Heart left ventricle (tissue), 16 donors: ENCODE measurements around the gene TSPAN31. TPM values are rescaled to one million over a fixed set of nuclear protein-coding genes. Genes with fewer than 3 reads are reported as not detected.

Source experiments
- ATAC-seq, 4 donors: fragments of 200-7000 bp; cut with Tn5 transposase; one replicate each; pipeline ENCODE4 v1.9.1; 2020 to 2022; ENCODE audit warnings: moderate library complexity in 4 of 4, mild to moderate bottlenecking in 3 of 4, moderate number of reproducible peaks in 1 of 4
- DNase-seq, 5 donors: peaks; one replicate each; pipeline ENCODE4 v3.0.0-alpha.2; 2020
- H3K27ac ChIP-seq, 12 donors: fragments of 200-600 bp; sonication (generic) in 4 of 12; one replicate each; pipeline versions ENCODE4 v1.5.0 to v1.8.0; 2016 to 2022; ENCODE audit warnings: mild to moderate bottlenecking in 2 of 12
- H3K27me3 ChIP-seq, 9 donors: fragments of 200-600 bp; sonication (generic) in 2 of 9; one replicate each; pipeline versions ENCODE4 v1.5.1 to v1.8.0; 2016 to 2022; ENCODE audit warnings: mild to moderate bottlenecking in 3 of 9
- H3K36me3 ChIP-seq, 9 donors: fragments of 200-600 bp; sonication (generic) in 2 of 9; one replicate each; pipeline versions ENCODE4 v1.5.0 to v1.8.0; 2018 to 2022; ENCODE audit warnings: mild to moderate bottlenecking in 2 of 9
- H3K4me1 ChIP-seq, 12 donors: fragments of 200-600 bp; sonication (generic) in 4 of 12; one replicate each; pipeline versions ENCODE4 v1.5.0 to v1.8.0; 2016 to 2022; ENCODE audit warnings: mild to moderate bottlenecking in 3 of 12
- H3K4me3 ChIP-seq, 12 donors: fragments of 200-600 bp; sonication (generic) in 4 of 12; one replicate each; pipeline versions ENCODE4 v1.5.0 to v1.8.0; 2017 to 2022; ENCODE audit warnings: mild to moderate bottlenecking in 9 of 12, moderate library complexity in 4 of 12
- H3K9me3 ChIP-seq, 12 donors: fragments of 200-600 bp; sonication (generic) in 4 of 12; one replicate each; pipeline versions ENCODE4 v1.5.0 to v1.8.0; 2016 to 2022; ENCODE audit warnings: mild to moderate bottlenecking in 1 of 12
- CTCF ChIP-seq, 12 donors: fragments of 200-600 bp; sonication (generic) in 4 of 12; IDR thresholded peaks; one replicate each; pipeline versions ENCODE4 v1.5.0 to v1.8.0; 2018 to 2022; ENCODE audit warnings: antibody characterized with exemption in 12 of 12, mild to moderate bottlenecking in 5 of 12
- POLR2A ChIP-seq, 2 donors: fragments of 450-650 bp; IDR thresholded peaks; one replicate each; pipeline ENCODE4 v1.6.1; 2017; ENCODE audit warnings: antibody characterized with exemption in 2 of 2, mild to moderate bottlenecking in 2 of 2, moderate library complexity in 2 of 2
- WGBS, 4 donors: extraction: QIAGEN DNeasy Blood & Tissue Kit in 2 of 4; methylation state at CpG; one replicate each; pipeline versions ENCODE4 v1.1.5 to v1.1.7; 2013 to 2018; 5-methylcytosine and 5-hydroxymethylcytosine counted together
- intact Hi-C, 10 donors: fragments of 100-400 bp; cut with DNase I; formaldehyde crosslinking; loops; one replicate each; pipeline versions ENCODE4 v1.11.1 to v1.14.2; 2022
- polyA plus RNA-seq, 2 donors: library from polyadenylated mRNA; stranded (reverse); fragments of 200-250 nt; gene quantifications; one replicate each; pipeline ENCODE4 v1.2.3, GENCODE V29; 2013
- total RNA-seq, 9 donors: library from RNA; depleted of rRNA in 2 of 9; stranded (reverse); fragments of >200 nt in 2 of 9; fragmentation: NEBNext Ultra II Directional in 3 of 9; extraction: Animal tissue kit (Norgen Biotek cat#: 25700) in 3 of 9; gene quantifications; one replicate each; pipeline versions ENCODE4 v1.1.0 to v1.2.4, GENCODE V29; 2016 to 2023
- donor health status: ischemic (EF 13 %, LVEDD 7.1; RV severe dilation, severe dysfunction).
- donor health status: healthy with polysubstance abuse.
- donor health status: DM: no; HTN: yes; CAD: no.
- donor health status: DM: no; HTN: no; CAD: no.
- donor health status: ischemic (EF 25% LVEDD 6.9; RV normal size, moderate dysfunction).
- donor health status: ischemic (EF 25% LVEDD 5.7; RV mildly dilated, moderate dysfunction).
- donor health status: healthy.
- donor health status: DM: yes; HTN: yes; CAD: no.
- donor health status: ischemic (EF 35%, LVEDD 5.7; RV mildly dilated, moderate dysfunction).
- donor health status: nonischemic (EF 11% LVEDD 7.7; RV severe dilation, severe dysfunction).
- donor health status: DM: yes; HTN: yes; CAD: no.
- donor health status: PGD.
- donor health status: ischemic (EF 29% LVEDD 5.4; RV normal size, mild dysfunction).
- donor health status: nonischemic (EF 23%, LVEDD 6.1; RV moderate dilation, normal function).

TSPAN31 gene
- total and polyA plus RNA-seq, 11 donors: 27.2 to 59.3 (median 31.4) TPM

GRCh38 chr12:57737467-57738460 lies 7.1 kb upstream of the TSPAN31 start:
- peaks cover 25 to 78% (median 39%) of the 10 kb centered on the region in 9 donors for H3K27me3 ChIP-seq
- WGBS, 4 donors: 3 to 16% (median 9%) methylated on average over 31 to 110 of the region's 110 CpGs
- H3K4me1 ChIP-seq: peaks cover 5 to 65% (median 31%) of the 10 kb centered on the region in 12 donors
- TF ChIP-seq POLR2A (IDR thresholded peaks at IDR 0.05) (no peak), CTCF (IDR thresholded peaks at IDR 0.05) (peak in 5 of 12 donors; percentile 21 to 49 (median 29))
- ATAC-seq (peak in 2 of 4 donors; percentile 1 to 4), DNase-seq (peak in 1 of 5 donors; percentile 21)
- H3K4me3 ChIP-seq: peak overlapping the region; percentile 34 to 58 (median 51)
- peaks cover 0 to 21% (median 0%) of the 10 kb centered on the region in 9 donors for H3K36me3 ChIP-seq
- H3K27ac ChIP-seq: peak overlapping the region in 10 of 12 donors; percentile 2 to 77 (median 56)
- H3K9me3 ChIP-seq: no peaks in the 10 kb centered on the region
- intact Hi-C loops: loop anchor here in 3 of 10 donors (10.0 kb wide), 2 partner anchors 103 to 153 kb away; partner anchors contain the start of gene B4GALNT1 (in 1 of the 3)

- Histone ChIP-seq H3K4me1 (peaks cover 5 to 67% (median 31%) of the 10 kb centered on the region in 12 donors), H3K27ac (peak within 1 kb of the TSS in 11 of 12 donors; percentile 2 to 77 (median 53)), H3K9me3 (no peaks in the 10 kb centered on the region), H3K27me3 (peaks cover 25 to 77% (median 39%) of the 10 kb centered on the region in 9 donors), H3K36me3 (peaks cover 0 to 11% (median 0%) of the 10 kb centered on the region in 9 donors), H3K4me3 (peak within 1 kb of the TSS; percentile 34 to 58 (median 51))
- TF ChIP-seq CTCF (IDR thresholded peaks at IDR 0.05) (no peak), POLR2A (IDR thresholded peaks at IDR 0.05) (no peak)
- intact Hi-C loops: loop anchor here in 3 of 10 donors (10.0 kb wide), 2 partner anchors 104 to 154 kb away; partner anchors contain the start of gene B4GALNT1 (in 1 of the 3)
- ATAC-seq: no peak
- WGBS, 4 donors: 1 to 12% (median 10%) methylated on average over 32 to 36 of the region's 36 CpGs
- DNase-seq: peak in 1 of 5 donors; percentile 20
Observed at GRCh38 chr12:57738661-57739237, 6.1 kb upstream of the TSPAN31 start, which contains the start of gene AGAP2. Gene AGAP2, minus strand, starts transcription at chr12:57738742. Its CDS starts 496 bp downstream, at chr12:57738246.

- ATAC-seq (no peak), DNase-seq (peak in 1 of 5 donors; percentile 9)
- 19 to 32% (median 23%) methylated on average over 7 of the region's 7 CpGs for WGBS, 4 donors
- H3K4me1 ChIP-seq: peaks cover 5 to 74% (median 33%) of the 10 kb centered on the region in 12 donors
- H3K9me3 ChIP-seq: no peaks in the 10 kb centered on the region
- H3K27me3 ChIP-seq: peaks cover 25 to 70% (median 36%) of the 10 kb centered on the region in 9 donors
- peak overlapping the region in 8 of 12 donors; percentile 15 to 77 (median 48) for H3K27ac ChIP-seq
- intact Hi-C loops: loop anchor here in 3 of 10 donors (10.0 kb wide), 2 partner anchors 105 to 155 kb away; partner anchors contain the start of gene B4GALNT1 (in 1 of the 3)
- TF ChIP-seq POLR2A (IDR thresholded peaks at IDR 0.05) (no peak), CTCF (IDR thresholded peaks at IDR 0.05) (no peak)
- H3K36me3 ChIP-seq: peaks cover 0 to 5% (median 0%) of the 10 kb centered on the region in 9 donors
- H3K4me3 ChIP-seq: peak overlapping the region in 7 of 12 donors; percentile 24 to 58 (median 52)
Observed at GRCh38 chr12:57739387-57739786, 5.5 kb upstream of the TSPAN31 start.
